PFSK-1 (cell line): ENCODE measurements around the gene ACSS2.

Experiments
- FOXP2 ChIP-seq: optimal IDR thresholded peaks from 2 replicates; pipeline ENCODE3; 2011; ENCODE audit warnings: borderline replicate concordance, control low read depth, inconsistent platforms; ENCODE audit not compliant: insufficient read depth; ENCODE audit errors: extremely low read length, extremely low read depth
- POLR2AphosphoS5 ChIP-seq: IDR thresholded peaks from 2 replicates; pipeline ENCODE4 v1.6.1; 2012; ENCODE audit warnings: low read depth, mild to moderate bottlenecking, control low read depth, low read length, moderate library complexity
- REST ChIP-seq, 2 experiments: IDR thresholded peaks; 2 replicates each; pipeline versions ENCODE4 v1.6.1 to v1.8.0; 2011 to 2012; ENCODE audit warnings: low read depth in 2 of 2, low read length in 2 of 2, control low read depth in 1 of 2, inconsistent platforms in 1 of 2, mild to moderate bottlenecking in 1 of 2, moderate library complexity in 1 of 2; ENCODE audit not compliant: insufficient read depth in 1 of 2
- SIN3A ChIP-seq: IDR thresholded peaks from 2 replicates; pipeline ENCODE4 v1.6.1; 2012; ENCODE audit warnings: mild to moderate bottlenecking, low read length, moderate library complexity, borderline replicate concordance; ENCODE audit not compliant: insufficient read depth
- TAF1 ChIP-seq: IDR thresholded peaks from 2 replicates; pipeline ENCODE4 v1.6.1; 2012; ENCODE audit warnings: low read length, control low read depth, borderline replicate concordance; ENCODE audit not compliant: insufficient read depth

ACSS2 gene

GRCh38 chr20:34968042-34968775 lies 91.8 kb downstream of the ACSS2 start:
- TF ChIP-seq SIN3A = no peak
- TF ChIP-seq TAF1 = no peak
- no peak for TF ChIP-seq POLR2AphosphoS5
- TF ChIP-seq FOXP2 = no peak
- no peak for TF ChIP-seq REST (IDR thresholded peaks at IDR 0.05; ENCODE audit: insufficient read depth in 1 of 2, low read depth in 2 of 2, low read length in 2 of 2)

- no peak for TF ChIP-seq TAF1
These were observed 93.9 kb downstream of the ACSS2 start for GRCh38 chr20:34970193-34970840.

GRCh38 chr20:34970846-34971560 lies 94.6 kb downstream of the ACSS2 start:
- TF ChIP-seq REST (IDR thresholded peaks at IDR 0.05; ENCODE audit: insufficient read depth in 1 of 2, low read depth in 2 of 2, low read length in 2 of 2) (no peak), FOXP2 (no peak)

- no peak for TF ChIP-seq SIN3A
- no peak for TF ChIP-seq POLR2AphosphoS5
- TF ChIP-seq TAF1 = no peak
- TF ChIP-seq REST (IDR thresholded peaks at IDR 0.05; ENCODE audit: insufficient read depth in 1 of 2, low read depth in 2 of 2, low read length in 2 of 2) = no peak
These were observed 95.3 kb downstream of the ACSS2 start for GRCh38 chr20:34971561-34972235.

- TF ChIP-seq SIN3A = no peak
- no peak for TF ChIP-seq REST (IDR thresholded peaks at IDR 0.05; ENCODE audit: insufficient read depth in 1 of 2, low read depth in 2 of 2, low read length in 2 of 2)
- no peak for TF ChIP-seq POLR2AphosphoS5
- TF ChIP-seq TAF1 = no peak
- no peak for TF ChIP-seq FOXP2
These were observed 97.8 kb downstream of the ACSS2 start for GRCh38 chr20:34974246-34974645.
